Activated CD8-positive, alpha-beta memory T cell treated with anti-CD3 and anti-CD28 coated beads, Interleukin-2, amount 50 U/mL, for 48 hours (primary cell): Measurements from ENCODE around the gene MYZAP.

Source experiments
- DNase-seq: peaks from one replicate; pipeline ENCODE4 v3.0.0-alpha.2; 2020

MYZAP gene

DNA sequence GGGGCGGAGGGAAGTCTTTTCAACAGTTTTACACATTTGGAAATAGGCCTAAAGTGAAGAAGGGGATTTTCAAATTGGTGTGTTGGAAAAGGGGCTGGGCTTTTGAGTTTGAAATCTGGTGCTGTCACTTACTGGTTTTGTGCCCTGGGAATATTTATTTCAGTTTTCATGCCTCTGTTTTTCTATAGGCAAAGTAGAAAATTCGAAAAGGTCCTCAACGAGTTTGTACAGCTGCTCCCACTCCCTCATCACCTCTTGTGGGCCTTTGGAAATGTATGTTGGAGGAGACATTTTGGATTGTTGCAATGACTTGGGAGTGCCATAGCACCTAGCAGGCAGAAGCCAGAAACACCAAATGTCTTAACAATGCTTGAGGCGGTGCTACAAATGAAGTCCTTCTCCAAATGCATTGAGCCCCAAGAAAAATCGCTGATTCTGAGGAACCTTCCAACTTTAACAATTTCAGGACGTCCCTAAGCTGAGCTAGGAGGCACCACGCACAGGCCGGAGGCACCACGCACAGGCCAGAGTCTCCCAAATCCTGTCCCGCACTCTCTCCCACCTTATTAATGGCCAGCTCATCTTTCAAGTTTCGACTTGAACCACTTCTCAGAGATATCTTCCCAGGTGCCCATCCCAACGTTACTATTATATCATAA is 114.2 kb downstream of the MYZAP start:
- no peak for DNase-seq

DNA sequence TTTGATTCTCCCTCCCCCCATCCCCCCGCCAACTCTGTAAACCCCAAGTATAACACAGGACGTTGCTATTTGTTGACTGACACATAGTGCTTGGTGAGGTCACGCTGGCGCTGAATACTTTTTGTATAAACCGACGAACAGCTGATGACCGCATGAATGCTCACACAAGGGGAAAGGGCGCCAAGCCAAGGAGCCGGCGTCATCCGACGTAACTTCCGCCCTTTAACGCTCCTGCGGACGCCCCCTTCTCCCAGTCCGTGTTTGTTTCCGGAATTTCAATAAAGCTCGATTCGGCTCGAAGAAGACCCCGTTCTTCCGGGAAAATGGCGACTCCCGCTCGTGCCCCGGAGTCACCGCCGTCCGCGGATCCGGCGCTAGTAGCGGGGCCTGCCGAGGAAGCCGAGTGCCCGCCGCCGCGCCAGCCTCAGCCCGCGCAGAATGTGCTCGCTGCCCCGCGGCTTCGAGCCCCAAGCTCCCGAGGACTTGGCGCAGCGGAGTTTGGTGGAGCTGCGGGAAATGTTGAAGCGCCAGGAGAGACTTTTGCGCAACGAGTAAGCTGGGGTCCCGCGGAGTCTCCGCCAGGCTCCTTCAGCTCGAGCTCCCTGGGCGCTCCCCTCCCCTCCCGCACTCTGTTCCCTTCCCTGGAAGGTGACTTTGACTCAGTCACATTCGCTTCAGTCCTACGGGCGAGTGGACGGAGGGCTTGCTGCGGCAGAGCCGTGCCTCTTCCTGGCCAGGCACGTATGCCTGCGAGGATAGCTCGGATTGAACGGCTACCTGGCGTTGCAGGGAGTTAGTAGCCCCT is 114.9 kb downstream of the MYZAP start, which contains the start of gene POLR2M:
Gene POLR2M, plus strand, starts transcription at position 310 of the 805 bp plus-strand sequence. Its CDS starts 129 bp downstream, at position 439.
- DNase-seq = peak; percentile 90

DNA sequence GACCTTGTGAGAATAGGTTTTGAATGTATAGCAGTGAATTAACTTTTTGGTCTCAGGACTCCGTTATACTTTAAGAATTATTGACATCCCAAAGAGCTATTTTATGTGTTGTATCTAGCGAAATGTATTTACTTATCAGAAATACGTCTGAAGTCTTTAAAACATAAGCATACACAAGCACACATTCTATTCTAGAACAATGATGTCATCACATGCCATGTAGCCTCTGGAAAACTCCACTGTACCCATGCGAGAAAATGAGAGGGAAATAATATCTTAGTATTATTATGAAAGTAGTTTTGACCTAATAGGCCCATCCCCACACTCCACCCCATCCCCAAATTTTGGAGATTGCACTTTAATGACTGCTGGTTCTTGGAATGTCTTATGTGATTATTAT is 116.3 kb downstream of the MYZAP start:
- no peak for DNase-seq

DNA sequence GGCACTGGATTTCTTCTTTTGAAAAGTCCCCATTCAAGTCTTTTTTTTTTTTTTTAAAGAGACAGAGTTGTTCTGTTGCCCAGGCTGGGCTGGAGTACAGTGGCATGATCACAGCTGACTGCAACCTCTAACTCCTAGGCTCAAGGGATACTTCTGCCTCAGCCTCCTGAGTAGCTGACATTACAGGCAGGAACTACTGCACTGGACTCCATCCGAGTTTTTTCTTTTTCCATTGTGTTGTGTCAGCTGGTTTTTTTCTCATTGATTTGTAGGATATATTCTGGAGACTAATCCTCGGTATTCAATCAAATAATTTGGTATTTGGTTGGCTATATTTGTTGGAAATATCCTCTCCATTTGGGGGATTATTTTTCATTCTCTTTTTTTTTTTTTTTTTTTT is 126.6 kb downstream of the MYZAP start:
- DNase-seq = no peak

DNA sequence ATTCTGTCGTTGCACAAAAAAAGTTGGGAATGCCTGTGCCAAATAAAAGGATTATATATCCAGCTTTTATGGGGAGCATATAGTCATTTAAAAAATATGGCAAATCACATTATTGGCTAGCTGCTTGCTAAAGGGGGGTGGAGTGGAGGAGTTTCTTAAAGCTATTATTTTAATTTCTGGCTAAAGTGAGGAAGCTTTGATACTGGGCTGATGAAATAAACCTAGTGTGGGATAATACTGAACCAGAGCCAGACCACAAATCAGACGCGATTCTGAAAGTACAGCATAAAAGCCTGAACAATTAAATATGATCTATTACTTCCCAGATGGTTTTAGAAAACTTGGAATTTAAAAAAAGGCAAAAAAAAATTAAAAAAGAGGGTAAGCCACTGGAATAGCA is 129.2 kb downstream of the MYZAP start:
- DNase-seq = no peak

DNA sequence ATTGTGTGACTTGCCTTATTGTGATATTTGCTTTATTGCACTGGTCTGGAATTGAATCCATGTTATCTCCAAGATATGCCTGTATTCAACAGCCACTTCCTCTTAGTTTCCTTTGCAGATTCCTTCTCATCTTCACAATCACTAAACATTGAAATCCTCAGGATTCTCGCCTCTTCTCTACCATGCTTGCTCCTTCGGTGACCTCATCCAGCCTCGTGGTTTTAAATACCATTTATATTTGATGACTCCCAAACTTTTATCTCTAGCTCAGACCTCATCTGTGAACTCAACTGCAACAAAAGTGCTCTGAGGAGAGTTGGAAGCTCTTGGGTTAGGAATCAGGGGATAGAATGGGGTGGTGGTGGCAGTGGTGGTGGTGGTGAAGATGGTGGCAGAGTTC is 134.7 kb downstream of the MYZAP start:
- no peak for DNase-seq

DNA sequence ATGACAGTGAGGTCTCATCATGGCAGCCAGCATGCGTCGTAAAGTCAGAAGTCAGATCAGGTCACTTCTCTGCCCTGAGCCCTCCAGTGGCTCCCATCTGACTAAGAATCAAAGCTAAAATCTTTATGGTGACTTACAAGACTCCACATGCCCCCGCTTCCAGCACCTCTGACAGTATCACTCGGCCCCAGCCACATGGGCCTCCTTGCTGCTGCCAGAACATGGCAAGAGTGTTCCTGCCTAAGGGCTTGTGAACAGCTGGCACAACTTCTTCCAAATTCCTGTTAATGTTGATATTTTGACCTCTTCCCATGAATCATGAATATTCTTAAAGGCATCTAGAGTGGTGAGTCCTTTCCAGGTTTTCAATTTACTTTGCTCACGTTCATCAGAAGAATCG is 135.3 kb downstream of the MYZAP start:
- no peak for DNase-seq

DNA sequence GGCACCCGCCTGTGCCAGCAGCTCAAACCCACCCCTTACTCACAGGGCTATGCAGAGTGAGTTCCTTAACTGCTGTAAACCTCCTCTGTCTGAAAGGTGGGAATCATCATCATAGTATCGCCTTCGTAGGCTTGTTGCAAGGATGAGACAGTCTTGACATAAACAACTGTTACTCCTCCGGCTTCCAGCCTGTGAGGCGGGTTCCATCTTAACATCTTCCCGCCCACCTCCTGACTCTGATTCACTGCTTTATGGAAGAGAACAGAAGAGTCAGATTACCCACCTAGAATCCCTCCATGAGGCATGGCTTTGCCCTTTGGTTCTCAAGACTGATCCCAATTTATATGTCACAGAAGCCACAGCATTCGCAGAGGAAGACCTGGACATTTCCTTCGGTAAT is 136.7 kb downstream of the MYZAP start:
- DNase-seq = no peak

DNA sequence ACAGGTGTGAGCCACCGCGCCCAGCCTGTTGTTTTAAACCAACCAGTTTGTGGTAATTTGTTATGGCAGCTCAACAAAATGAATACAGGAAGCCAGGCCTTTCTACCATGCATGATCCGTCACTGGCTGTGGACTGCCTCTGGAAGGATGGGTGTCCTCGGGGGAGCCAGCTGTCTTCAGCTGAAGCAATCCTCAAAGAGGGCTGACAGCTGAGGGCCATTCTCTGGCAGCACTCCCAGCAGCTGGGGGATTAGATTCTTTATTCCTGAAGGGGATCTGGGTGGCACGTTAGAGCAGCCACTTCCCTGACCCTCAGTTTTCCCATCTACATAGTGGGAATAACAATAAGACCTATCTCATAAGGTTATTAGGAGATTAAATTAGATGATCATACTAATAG is 139.2 kb downstream of the MYZAP start:
- no peak for DNase-seq

DNA sequence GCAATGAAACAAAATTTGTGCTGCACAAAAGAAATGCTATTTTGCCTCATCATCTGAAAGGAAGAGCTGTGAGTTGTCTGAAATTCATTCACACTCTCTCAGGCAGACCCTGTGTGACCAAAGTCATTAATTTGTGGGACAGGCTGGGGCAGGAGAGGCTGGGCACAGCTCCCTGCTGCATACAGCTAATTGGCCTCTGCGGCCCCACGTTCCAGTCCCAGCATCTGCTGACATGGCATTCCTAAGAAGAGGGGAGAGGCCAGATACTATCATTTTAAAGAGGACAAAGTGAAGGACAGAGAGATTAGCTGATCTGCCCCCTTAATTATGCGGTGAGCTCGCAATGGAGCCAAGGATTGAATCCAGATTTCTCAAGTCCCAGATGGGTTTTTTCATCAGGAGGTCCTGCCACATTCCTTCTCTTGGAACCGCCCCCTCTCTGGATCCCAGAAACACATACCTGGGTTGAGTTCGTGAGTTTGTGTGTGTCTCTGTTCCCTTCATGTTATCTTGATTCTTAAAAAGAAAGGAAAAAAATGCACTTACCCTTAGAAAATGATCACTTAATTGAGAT is 139.9 kb downstream of the MYZAP start:
- no peak for DNase-seq

DNA sequence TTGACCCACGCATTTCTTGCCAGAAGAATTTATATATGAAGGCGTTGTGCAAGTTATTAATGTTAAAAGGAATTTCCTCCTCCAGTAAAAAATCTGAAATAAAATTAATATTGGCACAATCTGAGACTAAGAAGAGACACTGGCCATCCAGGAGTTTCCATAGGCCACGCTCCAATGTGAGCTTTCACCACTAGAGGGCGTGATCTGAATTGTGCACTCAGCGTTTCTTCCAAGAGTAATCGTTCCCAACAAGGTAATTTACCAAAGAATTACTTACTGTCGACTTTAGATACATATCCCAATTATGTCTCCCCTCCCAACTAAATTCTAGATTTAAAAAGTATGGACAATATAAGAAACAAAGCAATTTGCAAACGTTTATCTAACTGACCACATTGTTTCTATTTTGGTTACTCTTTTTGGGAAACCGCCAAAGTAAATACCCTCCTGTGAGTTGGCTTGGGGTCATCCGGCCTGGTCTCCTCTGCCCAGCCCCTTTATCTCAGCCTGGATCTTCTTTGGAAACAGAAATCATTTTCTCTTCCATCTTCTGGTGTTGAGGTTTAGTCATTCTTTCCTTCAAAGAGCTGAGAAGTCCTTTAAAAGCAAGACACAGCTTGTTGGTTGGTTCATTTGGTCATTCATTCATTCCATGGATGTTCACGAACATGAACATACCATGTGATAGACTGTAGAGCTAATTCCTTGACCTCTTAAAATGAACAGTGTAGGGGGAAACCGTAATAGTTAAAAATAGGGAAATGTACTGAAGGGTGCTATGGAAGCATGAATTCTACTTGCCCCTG is 141.0 kb downstream of the MYZAP start:
- DNase-seq = peak; percentile 69

DNA sequence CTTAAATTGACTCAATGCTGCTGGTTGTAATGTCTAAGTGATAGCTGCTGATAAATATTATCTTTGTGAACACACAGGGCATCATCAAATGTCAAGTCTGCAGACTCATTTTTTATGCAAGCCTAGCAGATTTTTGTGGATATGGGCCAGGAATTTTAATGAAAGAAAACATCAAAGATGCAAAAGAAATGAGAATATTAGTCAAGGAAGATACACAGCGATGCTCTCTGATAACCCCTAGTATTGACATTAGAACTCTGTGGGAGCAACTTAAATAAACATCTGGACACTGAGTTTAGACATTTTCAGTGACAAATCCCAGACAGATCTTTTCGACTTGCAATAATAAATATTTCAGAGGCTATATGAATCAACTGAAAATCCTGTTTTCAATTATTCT is 143.2 kb downstream of the MYZAP start:
- DNase-seq = no peak
